DOHH2 (cell line): ENCODE measurements around the gene MYH13.

Experiments used
- H3F3A ChIP-seq: fragments of 200-600 bp; sonication (generic), shearing (Covaris generic); 2 replicates; pipeline ENCODE4 v1.6.0; 2016; ENCODE audit warnings: antibody characterized with exemption, mild to moderate bottlenecking; ENCODE audit not compliant: control insufficient read depth, insufficient read depth
- H3K27ac ChIP-seq: fragments of 200-600 bp; sonication (generic); 2 replicates; pipeline ENCODE4 v1.5.1; 2014; ENCODE audit warnings: low read depth, mild to moderate bottlenecking, low read length, moderate library complexity
- H3K27me3 ChIP-seq: fragments of 200-600 bp; sonication (generic); 2 replicates; pipeline ENCODE4 v1.6.1; 2014; ENCODE audit warnings: mild to moderate bottlenecking, low read length, mixed read lengths; ENCODE audit not compliant: control insufficient read depth
- H3K36me3 ChIP-seq: fragments of 200-600 bp; sonication (generic); 2 replicates; pipeline ENCODE4 v1.6.1; 2014; ENCODE audit warnings: mild to moderate bottlenecking, low read length, moderate library complexity, mixed read lengths; ENCODE audit not compliant: control insufficient read depth
- H3K4me1 ChIP-seq: fragments of 200-600 bp; sonication (generic); 2 replicates; pipeline ENCODE4 v1.6.1; 2014; ENCODE audit warnings: mild to moderate bottlenecking, low read length, mixed read lengths; ENCODE audit not compliant: control insufficient read depth
- H3K4me2 ChIP-seq: fragments of 200-600 bp; sonication (generic); 2 replicates; pipeline ENCODE4 v1.6.0; 2014; ENCODE audit warnings: mild to moderate bottlenecking, low read length, moderate library complexity
- H3K4me3 ChIP-seq: fragments of 200-600 bp; sonication (generic); 2 replicates; pipeline ENCODE4 v1.5.1; 2014; ENCODE audit warnings: mild to moderate bottlenecking, low read length, mixed read lengths
- H3K79me2 ChIP-seq: fragments of 200-600 bp; sonication (generic); 2 replicates; pipeline ENCODE4 v1.6.1; 2014; ENCODE audit warnings: mild to moderate bottlenecking, low read length, mixed read lengths; ENCODE audit not compliant: control insufficient read depth
- H3K9me2 ChIP-seq: fragments of 200-600 bp; sonication (generic); replicated peaks from 2 replicates; pipeline ENCODE4 v1.6.1; 2014; ENCODE audit warnings: mild to moderate bottlenecking, low read length, mixed read lengths; ENCODE audit not compliant: control insufficient read depth
- H3K9me3 ChIP-seq: fragments of 200-600 bp; sonication (generic); 2 replicates; pipeline ENCODE4 v1.6.1; 2014; ENCODE audit warnings: antibody characterized with exemption, low read length, mixed read lengths; ENCODE audit not compliant: control insufficient read depth, insufficient read depth
- H4K20me1 ChIP-seq: fragments of 200-600 bp; sonication (generic); 2 replicates; pipeline ENCODE4 v1.6.0; 2014; ENCODE audit warnings: low read depth, mild to moderate bottlenecking, antibody characterized with exemption, low read length, moderate library complexity; ENCODE audit not compliant: control insufficient read depth, insufficient read depth
- EZH2phosphoT487 ChIP-seq: fragments of 200-600 bp; sonication (generic); IDR thresholded peaks from 2 replicates; pipeline ENCODE4 v1.6.1; 2017; ENCODE audit warnings: borderline replicate concordance, mild to moderate bottlenecking, antibody characterized with exemption, low read length, moderate library complexity, mixed read lengths
- TF ChIP-seq, protein P1 (sequence below): fragments of 200-600 bp; sonication (generic); IDR thresholded peaks from one replicate; pipeline ENCODE4 v1.5.1; 2014; ENCODE audit warnings: antibody characterized with exemption, mild to moderate bottlenecking, low read depth, low read length; ENCODE audit not compliant: poor library complexity, severe bottlenecking

MYH13 gene

DNA sequence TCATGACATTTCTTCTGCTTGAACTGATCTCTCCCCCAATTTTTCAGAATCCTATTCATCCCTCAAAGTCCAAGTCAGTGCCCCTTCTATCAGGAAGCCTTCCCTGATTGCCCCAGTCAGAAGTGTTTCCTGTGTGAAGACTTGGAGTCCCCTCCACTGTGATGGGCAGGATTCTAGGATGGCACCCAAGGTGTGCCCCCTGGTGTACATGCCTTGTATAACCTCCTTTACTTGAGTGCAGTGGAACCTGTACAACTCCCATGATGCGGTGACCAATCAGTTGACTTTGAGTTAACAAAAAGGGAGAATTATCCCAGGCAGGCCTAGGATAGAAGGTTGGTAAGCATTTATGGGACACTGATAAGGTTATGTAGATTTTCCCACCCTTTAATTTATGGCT is 23.4 kb downstream of the MYH13 start:
- Histone ChIP-seq H3K27ac (no peak overlapping the region), H3K9me2 (no peaks in the 10 kb centered on the region), H3K4me3 (no peak overlapping the region), H3K36me3 (no peaks in the 10 kb centered on the region), H4K20me1 (no peaks in the 10 kb centered on the region), H3K9me3 (no peaks in the 10 kb centered on the region; the same call in 1 of the 2 replicates), H3K27me3 (no peaks in the 10 kb centered on the region), H3F3A (no peaks in the 10 kb centered on the region), H3K4me2 (no peak overlapping the region), H3K4me1 (no peaks in the 10 kb centered on the region), H3K79me2 (no peaks in the 10 kb centered on the region)
- TF ChIP-seq, protein P1, sequence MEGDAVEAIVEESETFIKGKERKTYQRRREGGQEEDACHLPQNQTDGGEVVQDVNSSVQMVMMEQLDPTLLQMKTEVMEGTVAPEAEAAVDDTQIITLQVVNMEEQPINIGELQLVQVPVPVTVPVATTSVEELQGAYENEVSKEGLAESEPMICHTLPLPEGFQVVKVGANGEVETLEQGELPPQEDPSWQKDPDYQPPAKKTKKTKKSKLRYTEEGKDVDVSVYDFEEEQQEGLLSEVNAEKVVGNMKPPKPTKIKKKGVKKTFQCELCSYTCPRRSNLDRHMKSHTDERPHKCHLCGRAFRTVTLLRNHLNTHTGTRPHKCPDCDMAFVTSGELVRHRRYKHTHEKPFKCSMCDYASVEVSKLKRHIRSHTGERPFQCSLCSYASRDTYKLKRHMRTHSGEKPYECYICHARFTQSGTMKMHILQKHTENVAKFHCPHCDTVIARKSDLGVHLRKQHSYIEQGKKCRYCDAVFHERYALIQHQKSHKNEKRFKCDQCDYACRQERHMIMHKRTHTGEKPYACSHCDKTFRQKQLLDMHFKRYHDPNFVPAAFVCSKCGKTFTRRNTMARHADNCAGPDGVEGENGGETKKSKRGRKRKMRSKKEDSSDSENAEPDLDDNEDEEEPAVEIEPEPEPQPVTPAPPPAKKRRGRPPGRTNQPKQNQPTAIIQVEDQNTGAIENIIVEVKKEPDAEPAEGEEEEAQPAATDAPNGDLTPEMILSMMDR, result no peak
- TF ChIP-seq EZH2phosphoT487, result no peak

DNA sequence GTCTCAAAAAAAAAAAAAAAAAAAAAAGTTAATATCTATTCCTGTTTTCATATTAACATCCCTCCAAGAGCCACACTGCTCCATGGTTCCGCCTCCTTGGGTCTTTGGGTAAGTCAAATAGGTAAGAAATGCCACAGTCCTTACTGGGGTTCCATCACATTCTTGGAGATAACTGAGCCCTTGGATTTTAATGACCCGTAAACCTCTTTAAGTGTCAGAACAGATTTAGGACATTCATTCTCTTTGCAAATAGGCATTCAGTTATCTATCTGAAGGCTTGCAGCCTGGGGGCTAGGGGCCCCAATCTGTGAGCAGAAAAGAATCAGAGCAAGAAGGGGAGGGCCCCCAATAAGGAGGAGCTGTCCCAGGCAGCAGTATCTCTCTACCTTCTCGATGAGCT is 28.0 kb downstream of the MYH13 start:
- Histone ChIP-seq H4K20me1 (no peaks in the 10 kb centered on the region), H3K4me2 (no peak overlapping the region), H3K36me3 (no peaks in the 10 kb centered on the region), H3K9me2 (no peaks in the 10 kb centered on the region), H3K79me2 (no peaks in the 10 kb centered on the region), H3K4me3 (no peak overlapping the region), H3K4me1 (no peaks in the 10 kb centered on the region), H3K27me3 (no peaks in the 10 kb centered on the region), H3K9me3 (no peaks in the 10 kb centered on the region), H3F3A (no peaks in the 10 kb centered on the region), H3K27ac (no peak overlapping the region)
- TF ChIP-seq, protein P1, result no peak
- no peak for TF ChIP-seq EZH2phosphoT487

DNA sequence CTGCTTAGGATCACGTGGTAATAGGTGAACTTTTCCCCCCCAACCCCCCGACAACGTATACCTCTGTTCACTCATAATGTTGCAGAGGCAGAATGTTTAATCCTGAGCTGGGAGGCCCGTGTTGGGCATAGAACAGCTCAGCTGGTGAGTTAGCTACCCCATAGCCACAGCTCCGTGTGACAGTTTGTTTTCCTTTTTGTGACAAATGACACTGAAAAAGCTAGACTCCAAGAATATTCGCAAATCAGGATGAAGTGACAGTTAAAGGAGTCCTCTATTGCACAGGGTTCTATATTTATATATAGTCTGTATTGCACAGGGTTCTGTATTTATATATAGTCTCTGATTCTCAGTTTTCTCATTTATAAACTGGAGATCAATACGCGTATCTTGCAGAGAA is 33.8 kb downstream of the MYH13 start:
- Histone ChIP-seq H3K9me3 (no peaks in the 10 kb centered on the region), H3K4me2 (no peak overlapping the region), H3K79me2 (no peaks in the 10 kb centered on the region), H3K4me1 (no peaks in the 10 kb centered on the region), H3F3A (no peaks in the 10 kb centered on the region), H3K4me3 (no peak overlapping the region), H4K20me1 (no peaks in the 10 kb centered on the region), H3K36me3 (no peaks in the 10 kb centered on the region), H3K27ac (no peak overlapping the region), H3K9me2 (no peaks in the 10 kb centered on the region), H3K27me3 (no peaks in the 10 kb centered on the region)
- TF ChIP-seq, protein P1, result no peak
- no peak for TF ChIP-seq EZH2phosphoT487

DNA sequence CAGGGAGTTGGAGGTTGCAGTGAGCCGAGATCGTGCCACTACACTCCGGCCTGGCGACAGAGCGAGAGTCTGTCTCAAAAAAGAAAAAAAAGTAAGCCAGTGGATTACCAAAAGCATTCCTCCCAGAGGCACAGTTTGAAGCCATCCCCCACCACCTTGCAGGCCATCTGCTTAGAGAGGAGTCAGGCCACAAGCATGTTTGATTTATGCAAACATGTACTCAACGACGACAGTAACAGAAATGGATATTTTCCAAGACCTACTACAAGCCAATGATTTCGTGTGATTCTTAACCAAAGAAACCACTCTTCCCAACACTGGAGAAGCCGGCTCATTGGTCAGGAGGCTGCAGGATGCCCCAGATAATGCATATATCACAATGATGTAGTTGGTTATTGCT is 34.8 kb downstream of the MYH13 start:
- H3K79me2 ChIP-seq, result no peaks in the 10 kb centered on the region
- no peaks in the 10 kb centered on the region for H4K20me1 ChIP-seq
- no peak overlapping the region for H3K4me3 ChIP-seq
- H3K4me1 ChIP-seq, result no peaks in the 10 kb centered on the region
- no peaks in the 10 kb centered on the region for H3K36me3 ChIP-seq
- no peaks in the 10 kb centered on the region for H3K9me3 ChIP-seq
- H3K27ac ChIP-seq, result no peak overlapping the region
- TF ChIP-seq EZH2phosphoT487, result no peak
- TF ChIP-seq, protein P1, result no peak
- no peak overlapping the region for H3K4me2 ChIP-seq
- H3K9me2 ChIP-seq, result no peaks in the 10 kb centered on the region
- no peaks in the 10 kb centered on the region for H3K27me3 ChIP-seq
- no peaks in the 10 kb centered on the region for H3F3A ChIP-seq
